Neural cell (in vitro differentiated cells): Measurements from ENCODE around the gene METRN. TPM values are rescaled to one million over a fixed set of nuclear protein-coding genes. Genes with fewer than 3 reads are reported as not detected.

ENCODE experiments used
- H2AFZ ChIP-seq: fragments of 200-600, 300-800 bp; sonication (generic), shearing (Covaris generic); 2 replicates; pipeline ENCODE4 v1.6.0; 2014; ENCODE audit warnings: low read depth, mild to moderate bottlenecking, antibody characterized with exemption, low read length, moderate library complexity
- H3F3A ChIP-seq: fragments of 200-600 bp; shearing (Covaris generic); 2 replicates; pipeline ENCODE4 v1.6.1; 2016; ENCODE audit warnings: mild to moderate bottlenecking, moderate library complexity, mixed read lengths, antibody characterized with exemption, low read length; ENCODE audit not compliant: insufficient read depth, poor library complexity, severe bottlenecking
- H3K27ac ChIP-seq: fragments of 200-600, 300-800 bp; sonication (generic), shearing (Covaris generic); 2 replicates; pipeline ENCODE4 v1.5.1; 2014; ENCODE audit warnings: mild to moderate bottlenecking, low read length, moderate library complexity
- H3K27me3 ChIP-seq: fragments of 300-800, 200-600 bp; sonication (generic), shearing (Covaris generic); 2 replicates; pipeline ENCODE4 v1.6.0; 2014; ENCODE audit warnings: mild to moderate bottlenecking, low read depth, low read length, moderate library complexity; ENCODE audit not compliant: insufficient read depth
- H3K36me3 ChIP-seq: fragments of 300-800, 200-600 bp; sonication (generic), shearing (Covaris generic); 2 replicates; pipeline ENCODE4 v1.5.1; 2014; ENCODE audit warnings: mild to moderate bottlenecking, antibody characterized with exemption, low read length, moderate library complexity; ENCODE audit not compliant: insufficient read depth
- H3K4me2 ChIP-seq: fragments of 300-800, 200-600 bp; sonication (generic), shearing (Covaris generic); 2 replicates; pipeline ENCODE4 v1.6.0; 2014; ENCODE audit warnings: mild to moderate bottlenecking, low read length
- H3K4me3 ChIP-seq: fragments of 300-800, 200-600 bp; sonication (generic), shearing (Covaris generic); 2 replicates; pipeline ENCODE4 v1.5.1; 2014; ENCODE audit warnings: mild to moderate bottlenecking, low read length, moderate library complexity
- H3K79me2 ChIP-seq: fragments of 200-600 bp; shearing (Covaris generic); replicated peaks from 2 replicates; pipeline ENCODE4 v1.6.0; 2014; ENCODE audit warnings: mild to moderate bottlenecking, low read length, moderate library complexity; ENCODE audit not compliant: insufficient read depth
- H3K9ac ChIP-seq: fragments of 300-800, 200-600 bp; sonication (generic), shearing (Covaris generic); 2 replicates; pipeline ENCODE4 v1.6.1; 2016; ENCODE audit warnings: mild to moderate bottlenecking, low read length, mixed read lengths
- H3K9me2 ChIP-seq: fragments of 200-600 bp; shearing (Covaris generic); 2 replicates; pipeline ENCODE4 v1.6.1; 2016; ENCODE audit warnings: mild to moderate bottlenecking, low read length, mixed read lengths; ENCODE audit not compliant: insufficient read depth
- H3K9me3 ChIP-seq: fragments of 200-600, 300-800 bp; sonication (generic), shearing (Covaris generic); 2 replicates; pipeline ENCODE4 v1.6.1; 2016; ENCODE audit warnings: mild to moderate bottlenecking, mixed run types, low read length, moderate library complexity, mixed read lengths
- H4K20me1 ChIP-seq: fragments of 200-600 bp; shearing (Covaris generic); 2 replicates; pipeline ENCODE4 v1.6.1; 2016; ENCODE audit warnings: mild to moderate bottlenecking, mixed run types; ENCODE audit not compliant: insufficient read depth
- EP300 ChIP-seq: fragments of 450-650 bp; conservative IDR thresholded peaks from 2 replicates; pipeline ENCODE4 v1.6.1; 2014; ENCODE audit warnings: antibody characterized with exemption, mild to moderate bottlenecking, moderate library complexity; ENCODE audit not compliant: poor library complexity, severe bottlenecking
- EZH2 ChIP-seq: fragments of 200-600, 300-800 bp; shearing (Covaris generic), sonication (generic); IDR thresholded peaks from 2 replicates; pipeline ENCODE4 v1.6.1; 2014; ENCODE audit warnings: antibody characterized with exemption, low read length, borderline replicate concordance, mild to moderate bottlenecking; ENCODE audit not compliant: insufficient read depth, poor library complexity, severe bottlenecking
- MXI1 ChIP-seq: fragments of 450-650 bp; conservative IDR thresholded peaks from 2 replicates; pipeline ENCODE4 v1.6.1; 2014; ENCODE audit warnings: antibody characterized with exemption, mild to moderate bottlenecking; ENCODE audit not compliant: poor library complexity, severe bottlenecking
- POLR2AphosphoS5 ChIP-seq: IDR thresholded peaks from 2 replicates; pipeline ENCODE4 v1.6.1; 2012
- RAD21 ChIP-seq: fragments of 450-650 bp; conservative IDR thresholded peaks from 2 replicates; pipeline ENCODE4 v1.6.1; 2014; ENCODE audit warnings: antibody characterized with exemption, mild to moderate bottlenecking, moderate library complexity
- SMC3 ChIP-seq: fragments of 450-650 bp; conservative IDR thresholded peaks from 2 replicates; pipeline ENCODE4 v1.6.1; 2014; ENCODE audit warnings: antibody characterized with exemption, mild to moderate bottlenecking, moderate library complexity; ENCODE audit not compliant: poor library complexity
- TAF1 ChIP-seq: IDR thresholded peaks from 2 replicates; pipeline ENCODE4 v1.6.1; 2012; ENCODE audit warnings: low read depth
- polyA plus RNA-seq: library from polyadenylated mRNA; depleted of rRNA; stranded (reverse); fragments of >200 nt; gene quantifications from 2 replicates; pipeline ENCODE4 v1.2.3, GENCODE V29; 2014
- TF ChIP-seq, protein P1 (sequence below): fragments of 450-650 bp; IDR thresholded peaks from 2 replicates; pipeline ENCODE4 v1.5.1; 2014; ENCODE audit warnings: antibody characterized with exemption, mild to moderate bottlenecking, moderate library complexity; ENCODE audit not compliant: poor library complexity, severe bottlenecking
- TF ChIP-seq, protein P2 (sequence below): IDR thresholded peaks from 2 replicates; pipeline ENCODE4 v1.6.1; 2012; ENCODE audit warnings: borderline replicate concordance

METRN gene
- polyA plus RNA-seq, 1 donor from 2014 or later: 37.6 TPM

DNA sequence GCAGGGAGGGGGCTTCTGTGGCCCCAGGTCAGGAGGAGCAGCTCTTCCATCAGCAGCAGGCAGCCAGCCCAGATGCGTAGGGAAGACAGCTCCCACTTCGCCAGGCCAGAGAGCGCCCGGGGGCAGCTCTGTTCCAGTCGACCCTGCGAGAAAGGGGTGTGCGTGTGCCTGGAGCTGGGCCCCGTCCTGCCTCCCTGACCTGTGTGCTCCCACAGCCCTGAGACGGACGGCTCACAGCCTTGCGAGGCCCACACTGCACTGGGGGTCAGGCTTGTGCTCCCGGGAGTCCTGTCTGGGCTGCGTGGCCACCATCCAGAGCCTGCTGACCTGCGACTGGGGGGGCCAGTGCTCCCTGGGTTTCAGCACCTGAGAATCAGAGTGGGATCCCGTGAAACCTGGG lies 45.1 kb downstream of the METRN start:
- H3K27ac ChIP-seq: no peak overlapping the region
- TF ChIP-seq POLR2AphosphoS5 (no peak), RAD21 (no peak), EZH2 (no peak), EP300 (no peak), MXI1 (no peak), TAF1 (no peak), SMC3 (no peak)
- TF ChIP-seq, protein P1, sequence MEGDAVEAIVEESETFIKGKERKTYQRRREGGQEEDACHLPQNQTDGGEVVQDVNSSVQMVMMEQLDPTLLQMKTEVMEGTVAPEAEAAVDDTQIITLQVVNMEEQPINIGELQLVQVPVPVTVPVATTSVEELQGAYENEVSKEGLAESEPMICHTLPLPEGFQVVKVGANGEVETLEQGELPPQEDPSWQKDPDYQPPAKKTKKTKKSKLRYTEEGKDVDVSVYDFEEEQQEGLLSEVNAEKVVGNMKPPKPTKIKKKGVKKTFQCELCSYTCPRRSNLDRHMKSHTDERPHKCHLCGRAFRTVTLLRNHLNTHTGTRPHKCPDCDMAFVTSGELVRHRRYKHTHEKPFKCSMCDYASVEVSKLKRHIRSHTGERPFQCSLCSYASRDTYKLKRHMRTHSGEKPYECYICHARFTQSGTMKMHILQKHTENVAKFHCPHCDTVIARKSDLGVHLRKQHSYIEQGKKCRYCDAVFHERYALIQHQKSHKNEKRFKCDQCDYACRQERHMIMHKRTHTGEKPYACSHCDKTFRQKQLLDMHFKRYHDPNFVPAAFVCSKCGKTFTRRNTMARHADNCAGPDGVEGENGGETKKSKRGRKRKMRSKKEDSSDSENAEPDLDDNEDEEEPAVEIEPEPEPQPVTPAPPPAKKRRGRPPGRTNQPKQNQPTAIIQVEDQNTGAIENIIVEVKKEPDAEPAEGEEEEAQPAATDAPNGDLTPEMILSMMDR: no peak
- TF ChIP-seq, protein P2, sequence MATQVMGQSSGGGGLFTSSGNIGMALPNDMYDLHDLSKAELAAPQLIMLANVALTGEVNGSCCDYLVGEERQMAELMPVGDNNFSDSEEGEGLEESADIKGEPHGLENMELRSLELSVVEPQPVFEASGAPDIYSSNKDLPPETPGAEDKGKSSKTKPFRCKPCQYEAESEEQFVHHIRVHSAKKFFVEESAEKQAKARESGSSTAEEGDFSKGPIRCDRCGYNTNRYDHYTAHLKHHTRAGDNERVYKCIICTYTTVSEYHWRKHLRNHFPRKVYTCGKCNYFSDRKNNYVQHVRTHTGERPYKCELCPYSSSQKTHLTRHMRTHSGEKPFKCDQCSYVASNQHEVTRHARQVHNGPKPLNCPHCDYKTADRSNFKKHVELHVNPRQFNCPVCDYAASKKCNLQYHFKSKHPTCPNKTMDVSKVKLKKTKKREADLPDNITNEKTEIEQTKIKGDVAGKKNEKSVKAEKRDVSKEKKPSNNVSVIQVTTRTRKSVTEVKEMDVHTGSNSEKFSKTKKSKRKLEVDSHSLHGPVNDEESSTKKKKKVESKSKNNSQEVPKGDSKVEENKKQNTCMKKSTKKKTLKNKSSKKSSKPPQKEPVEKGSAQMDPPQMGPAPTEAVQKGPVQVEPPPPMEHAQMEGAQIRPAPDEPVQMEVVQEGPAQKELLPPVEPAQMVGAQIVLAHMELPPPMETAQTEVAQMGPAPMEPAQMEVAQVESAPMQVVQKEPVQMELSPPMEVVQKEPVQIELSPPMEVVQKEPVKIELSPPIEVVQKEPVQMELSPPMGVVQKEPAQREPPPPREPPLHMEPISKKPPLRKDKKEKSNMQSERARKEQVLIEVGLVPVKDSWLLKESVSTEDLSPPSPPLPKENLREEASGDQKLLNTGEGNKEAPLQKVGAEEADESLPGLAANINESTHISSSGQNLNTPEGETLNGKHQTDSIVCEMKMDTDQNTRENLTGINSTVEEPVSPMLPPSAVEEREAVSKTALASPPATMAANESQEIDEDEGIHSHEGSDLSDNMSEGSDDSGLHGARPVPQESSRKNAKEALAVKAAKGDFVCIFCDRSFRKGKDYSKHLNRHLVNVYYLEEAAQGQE: no peak
- no peak overlapping the region for H3K9ac ChIP-seq

DNA sequence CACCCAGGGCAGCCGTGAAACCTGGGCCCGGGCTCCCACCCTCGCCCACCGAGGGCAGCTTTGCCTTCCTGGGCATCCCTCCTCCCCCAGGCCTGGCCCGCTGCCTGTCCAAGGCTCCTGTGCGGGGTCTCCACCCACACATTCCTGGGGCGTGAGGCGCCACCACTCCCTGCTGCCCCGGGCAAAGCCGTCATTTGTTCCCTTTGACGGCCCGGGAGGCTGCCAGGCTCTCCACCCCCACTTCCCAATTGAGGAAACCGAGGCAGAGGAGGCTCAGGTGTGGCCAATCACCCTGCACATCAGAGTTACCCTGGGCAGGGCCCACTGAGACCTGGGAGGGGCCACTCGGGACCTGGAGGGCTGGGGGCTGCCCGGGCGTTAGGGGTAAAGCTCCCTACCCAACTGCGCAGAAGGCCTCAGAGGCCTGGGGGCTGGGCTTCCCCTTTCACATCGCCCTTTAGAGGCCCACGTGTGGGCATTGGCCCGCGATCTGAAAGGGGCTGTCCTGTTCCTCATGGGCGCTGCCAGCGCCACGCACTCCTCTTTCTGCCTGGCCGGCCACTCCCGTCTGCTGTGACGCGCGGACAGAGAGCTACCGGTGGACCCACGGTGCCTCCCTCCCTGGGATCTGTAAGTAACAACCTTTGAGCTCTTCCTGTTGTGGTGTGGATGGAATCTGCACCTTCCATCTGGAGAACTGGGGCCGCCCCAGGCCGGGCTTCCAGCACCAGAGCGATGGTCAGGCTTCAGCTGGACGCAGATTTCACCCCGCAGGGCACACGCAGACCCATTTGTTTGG lies 45.8 kb downstream of the METRN start, which contains the start of gene MSLN:
TSS of gene MSLN (plus strand) at position 190 of the 799 bp plus-strand sequence. CDS start 1,947 bp downstream, outside the sequence.
- no peaks in the 10 kb centered on the region for H3K79me2 ChIP-seq
- H3K4me3 ChIP-seq: no peak within 1 kb of the TSS
- no peaks in the 10 kb centered on the region for H3K36me3 ChIP-seq
- H3K27me3 ChIP-seq: no peaks in the 10 kb centered on the region
- H3K4me2 ChIP-seq: no peak within 1 kb of the TSS
- TF ChIP-seq, protein P2: no peak
- no peaks in the 10 kb centered on the region for H3F3A ChIP-seq
- no peak within 1 kb of the TSS for H2AFZ ChIP-seq
- H3K9ac ChIP-seq: no peak within 1 kb of the TSS
- no peaks in the 10 kb centered on the region for H3K9me2 ChIP-seq
- H3K27ac ChIP-seq: no peak within 1 kb of the TSS
- no peaks in the 10 kb centered on the region for H4K20me1 ChIP-seq
- peaks cover 4% of the 10 kb centered on the region for H3K9me3 ChIP-seq

More for the DNA sequence above, 45.1 kb downstream of the METRN start:
- H4K20me1 ChIP-seq: no peaks in the 10 kb centered on the region
- H2AFZ ChIP-seq: no peak overlapping the region
- H3K79me2 ChIP-seq: no peaks in the 10 kb centered on the region
- H3K27me3 ChIP-seq: no peaks in the 10 kb centered on the region
- H3K9me3 ChIP-seq: peaks cover 4% of the 10 kb centered on the region
- no peaks in the 10 kb centered on the region for H3K9me2 ChIP-seq
- H3K4me2 ChIP-seq: no peak overlapping the region
- no peak overlapping the region for H3K4me3 ChIP-seq
- H3F3A ChIP-seq: no peaks in the 10 kb centered on the region
- no peaks in the 10 kb centered on the region for H3K36me3 ChIP-seq
